H9 (cell line): Measurements from ENCODE around the gene DDIT4. TPM values are rescaled to one million over a fixed set of nuclear protein-coding genes. Genes with fewer than 3 reads are reported as not detected.

Source experiments
- DNase-seq: peaks from one replicate; pipeline ENCODE4 v3.0.0-alpha.2; 2017
- H2AFZ ChIP-seq: one replicate; pipeline ENCODE4 v1.6.1; 2013; ENCODE audit warnings: mild to moderate bottlenecking, low read length, control low read depth, moderate library complexity
- H2AK5ac ChIP-seq: 2 replicates; pipeline ENCODE4 v1.6.1; 2013; ENCODE audit warnings: low read length, control low read depth, mixed read lengths; ENCODE audit not compliant: insufficient read length
- H2BK120ac ChIP-seq: one replicate; pipeline ENCODE4 v1.6.1; 2013; ENCODE audit warnings: low read depth, mild to moderate bottlenecking, low read length, control low read depth, inconsistent platforms; ENCODE audit not compliant: poor library complexity, severe bottlenecking
- H2BK12ac ChIP-seq: 2 replicates; pipeline ENCODE4 v1.6.1; 2013; ENCODE audit warnings: low read length, control low read depth, mixed read lengths, low read depth; ENCODE audit not compliant: insufficient read length
- H2BK15ac ChIP-seq: 2 replicates; pipeline ENCODE4 v1.6.1; 2013; ENCODE audit warnings: low read depth, low read length, control low read depth
- H2BK20ac ChIP-seq: one replicate; pipeline ENCODE4 v1.6.1; 2013; ENCODE audit warnings: low read depth, mild to moderate bottlenecking, low read length, control low read depth, inconsistent platforms; ENCODE audit not compliant: poor library complexity, severe bottlenecking
- H2BK5ac ChIP-seq: 2 replicates; pipeline ENCODE4 v1.6.1; 2013; ENCODE audit warnings: low read length, control low read depth, mixed read lengths; ENCODE audit not compliant: insufficient read length
- H3K14ac ChIP-seq: 2 replicates; pipeline ENCODE4 v1.6.1; 2013; ENCODE audit warnings: low read length, control low read depth; ENCODE audit not compliant: insufficient read depth
- H3K18ac ChIP-seq: 2 replicates; pipeline ENCODE4 v1.6.1; 2013; ENCODE audit warnings: low read depth, mild to moderate bottlenecking, mixed read lengths, low read length, control low read depth; ENCODE audit not compliant: insufficient read length
- H3K23ac ChIP-seq: 2 replicates; pipeline ENCODE4 v1.6.1; 2013; ENCODE audit warnings: low read length, control low read depth, mixed read lengths, low read depth; ENCODE audit not compliant: insufficient read length
- H3K23me2 ChIP-seq: 2 replicates; pipeline ENCODE4 v1.6.1; 2013; ENCODE audit warnings: low read depth, mild to moderate bottlenecking, mixed read lengths, low read length, control low read depth; ENCODE audit not compliant: insufficient read length, poor library complexity, severe bottlenecking
- H3K27ac ChIP-seq: 2 replicates; pipeline ENCODE4 v1.5.1; 2013; ENCODE audit warnings: low read length, control low read depth, mixed read lengths, low read depth; ENCODE audit not compliant: insufficient read length
- H3K27me3 ChIP-seq: 2 replicates; pipeline ENCODE4 v1.6.1; 2013; ENCODE audit warnings: low read length, control low read depth, inconsistent platforms; ENCODE audit not compliant: insufficient read depth
- H3K4ac ChIP-seq: 2 replicates; pipeline ENCODE4 v1.6.1; 2013; ENCODE audit warnings: low read depth, mild to moderate bottlenecking, control low read depth, inconsistent platforms, low read length, moderate library complexity
- H3K4me1 ChIP-seq: 2 replicates; pipeline ENCODE4 v1.6.1; 2013; ENCODE audit warnings: low read length, control low read depth, inconsistent platforms; ENCODE audit not compliant: insufficient read depth
- H3K4me2 ChIP-seq: 2 replicates; pipeline ENCODE4 v1.6.1; 2013; ENCODE audit warnings: low read length, control low read depth, mixed read lengths; ENCODE audit not compliant: insufficient read length, insufficient read depth
- H3K56ac ChIP-seq: 2 replicates; pipeline ENCODE4 v1.6.1; 2013; ENCODE audit warnings: low read depth, mild to moderate bottlenecking, mixed read lengths, low read length, control low read depth; ENCODE audit not compliant: insufficient read length
- H3K79me1 ChIP-seq: 2 replicates; pipeline ENCODE4 v1.6.1; 2013; ENCODE audit warnings: low read depth, mild to moderate bottlenecking, moderate library complexity, low read length, control low read depth, inconsistent platforms; ENCODE audit not compliant: insufficient read depth, poor library complexity, severe bottlenecking
- H3K79me2 ChIP-seq: 2 replicates; pipeline ENCODE4 v1.6.1; 2013; ENCODE audit warnings: low read length, control low read depth, inconsistent platforms; ENCODE audit not compliant: insufficient read depth
- H3K9ac ChIP-seq: 2 replicates; pipeline ENCODE4 v1.6.1; 2013; ENCODE audit warnings: low read length, control low read depth, mixed read lengths; ENCODE audit not compliant: insufficient read length; ENCODE audit errors: extremely low read depth
- H3K9me3 ChIP-seq: one replicate; pipeline ENCODE4 v1.6.1; 2013; ENCODE audit warnings: low read depth, low read length, inconsistent platforms; ENCODE audit not compliant: control insufficient read depth
- H3T11ph ChIP-seq: one replicate; pipeline ENCODE4 v1.6.1; 2013; ENCODE audit warnings: mild to moderate bottlenecking, low read length, control low read depth, inconsistent platforms
- H4K20me1 ChIP-seq: one replicate; pipeline ENCODE4 v1.6.1; 2013; ENCODE audit not compliant: control insufficient read depth, insufficient read length, insufficient read depth
- H4K5ac ChIP-seq: 2 replicates; pipeline ENCODE4 v1.6.1; 2013; ENCODE audit warnings: low read depth, mild to moderate bottlenecking, mixed read lengths, low read length, control low read depth; ENCODE audit not compliant: insufficient read length
- H4K8ac ChIP-seq: replicated peaks from 2 replicates; pipeline ENCODE4 v1.6.1; 2013; ENCODE audit warnings: low read length, control low read depth, mixed read lengths, low read depth; ENCODE audit not compliant: insufficient read length
- H4K91ac ChIP-seq: 2 replicates; pipeline ENCODE4 v1.6.1; 2013; ENCODE audit warnings: low read depth, mild to moderate bottlenecking, moderate library complexity, mixed read lengths, low read length, control low read depth; ENCODE audit not compliant: insufficient read length
- H3K27ac Mint-ChIP-seq, 3 experiments: 2 replicates in 2 of 3; 3 replicates in 1 of 3; pipeline ENCODE4 v1.8.0; 2020 to 2021; ENCODE audit warnings: mixed read lengths in 3 of 3, mild to moderate bottlenecking in 1 of 3, moderate library complexity in 1 of 3
- H3K27me3 Mint-ChIP-seq: 2 replicates; pipeline ENCODE4 v1.8.0; 2021; ENCODE audit warnings: low read depth, mild to moderate bottlenecking, moderate library complexity, mixed read lengths
- H3K36me3 Mint-ChIP-seq, 3 experiments: 2 replicates in 2 of 3; 3 replicates in 1 of 3; pipeline ENCODE4 v1.8.0; 2020 to 2021; ENCODE audit warnings: low read depth in 3 of 3, mixed read lengths in 3 of 3; ENCODE audit not compliant: insufficient read depth in 1 of 3
- H3K4me1 Mint-ChIP-seq, 2 experiments: 2 replicates each; pipeline ENCODE4 v1.8.0; 2020; ENCODE audit warnings: mixed read lengths in 2 of 2
- H3K4me3 Mint-ChIP-seq, 2 experiments: 2 replicates in 1 of 2; 3 replicates in 1 of 2; pipeline ENCODE4 v1.8.0; 2020 to 2021; ENCODE audit warnings: mild to moderate bottlenecking in 2 of 2, mixed read lengths in 2 of 2, moderate library complexity in 1 of 2
- H3K9me3 Mint-ChIP-seq, 2 experiments: 2 replicates in 1 of 2; 3 replicates in 1 of 2; pipeline ENCODE4 v1.8.0; 2020; ENCODE audit warnings: mild to moderate bottlenecking in 2 of 2, mixed read lengths in 2 of 2, moderate library complexity in 1 of 2
- WGBS: extraction: QIAGEN DNeasy Blood & Tissue Kit; methylation state at CpG from one replicate; pipeline ENCODE4 v1.1.7; 2013; ENCODE audit warnings: missing lambda C conversion rate, low lambda C conversion rate, mixed read lengths; ENCODE audit not compliant: insufficient read length; ENCODE audit errors: extremely low coverage; 5-methylcytosine and 5-hydroxymethylcytosine counted together
- total RNA-seq: library from RNA; stranded (reverse); gene quantifications from 2 replicates; pipeline ENCODE4 v1.2.1, GENCODE V29; 2021
- TF ChIP-seq, protein P1 (sequence below): fragments of 200-600 bp; sonication (generic); conservative IDR thresholded peaks from 3 replicates; pipeline ENCODE4 v1.8.0; 2021; ENCODE audit warnings: antibody characterized with exemption, mild to moderate bottlenecking

Gene DDIT4
- total RNA-seq, 1 experiment from 2014 or later: 84.0 TPM

DNA sequence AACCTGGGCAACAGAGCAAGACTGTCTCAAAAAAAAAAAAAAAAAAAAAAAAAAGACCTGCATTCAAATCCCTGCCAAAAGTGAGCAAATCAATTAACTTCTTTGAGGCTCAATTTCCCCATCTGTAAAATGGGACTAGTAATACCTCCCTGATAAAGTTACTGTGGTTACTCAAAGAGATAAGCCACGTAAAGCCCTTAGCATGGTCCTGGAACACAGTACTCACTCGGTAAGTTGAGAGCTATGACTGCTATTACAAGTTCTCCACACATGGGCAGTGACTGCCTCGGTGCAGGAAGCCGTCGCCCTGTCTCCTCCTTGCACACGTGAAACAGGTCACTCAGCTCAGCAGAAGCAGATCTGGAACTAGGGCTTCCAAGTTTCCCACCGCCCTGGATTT is 37.9 kb downstream of the DDIT4 start:
- Histone ChIP-seq H2BK5ac (no peak overlapping the region), H2AFZ (no peak overlapping the region), H2BK15ac (no peak overlapping the region), H3K4me2 (no peak overlapping the region), H3K4me1 (peaks cover 9% of the 10 kb centered on the region; the same call in 1 of the 2 replicates), H3K79me1 (no peaks in the 10 kb centered on the region), H3K79me2 (no peaks in the 10 kb centered on the region), H3K18ac (no peak overlapping the region), H3K9me3 (no peaks in the 10 kb centered on the region), H2BK120ac (no peak overlapping the region), H4K5ac (no peak overlapping the region), H3K9ac (no peak overlapping the region), H3K4ac (no peak overlapping the region), H2BK20ac (no peak overlapping the region), H2BK12ac (no peak overlapping the region), H3K23ac (no peak overlapping the region), H4K91ac (no peak overlapping the region), H3K27me3 (no peaks in the 10 kb centered on the region), H2AK5ac (no peak overlapping the region), H3K27ac (no peak overlapping the region), H4K20me1 (no peaks in the 10 kb centered on the region), H4K8ac (no peak overlapping the region), H3K14ac (no peak overlapping the region), H3K23me2 (no peaks in the 10 kb centered on the region), H3T11ph (no peak overlapping the region), H3K56ac (no peak overlapping the region)
- TF ChIP-seq, protein P1, sequence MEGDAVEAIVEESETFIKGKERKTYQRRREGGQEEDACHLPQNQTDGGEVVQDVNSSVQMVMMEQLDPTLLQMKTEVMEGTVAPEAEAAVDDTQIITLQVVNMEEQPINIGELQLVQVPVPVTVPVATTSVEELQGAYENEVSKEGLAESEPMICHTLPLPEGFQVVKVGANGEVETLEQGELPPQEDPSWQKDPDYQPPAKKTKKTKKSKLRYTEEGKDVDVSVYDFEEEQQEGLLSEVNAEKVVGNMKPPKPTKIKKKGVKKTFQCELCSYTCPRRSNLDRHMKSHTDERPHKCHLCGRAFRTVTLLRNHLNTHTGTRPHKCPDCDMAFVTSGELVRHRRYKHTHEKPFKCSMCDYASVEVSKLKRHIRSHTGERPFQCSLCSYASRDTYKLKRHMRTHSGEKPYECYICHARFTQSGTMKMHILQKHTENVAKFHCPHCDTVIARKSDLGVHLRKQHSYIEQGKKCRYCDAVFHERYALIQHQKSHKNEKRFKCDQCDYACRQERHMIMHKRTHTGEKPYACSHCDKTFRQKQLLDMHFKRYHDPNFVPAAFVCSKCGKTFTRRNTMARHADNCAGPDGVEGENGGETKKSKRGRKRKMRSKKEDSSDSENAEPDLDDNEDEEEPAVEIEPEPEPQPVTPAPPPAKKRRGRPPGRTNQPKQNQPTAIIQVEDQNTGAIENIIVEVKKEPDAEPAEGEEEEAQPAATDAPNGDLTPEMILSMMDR: no peak
- Mint-ChIP-seq H3K4me1 (peaks cover 28 to 32% of the 10 kb centered on the region in 2 experiments), H3K4me3 (no peak overlapping the region), H3K9me3 (no peaks in the 10 kb centered on the region; a peak in 1 of 5 replicates), H3K27ac (peak overlapping the region in 1 of 3 experiments; percentile 67; a peak in 1 of 7 replicates), H3K36me3 (no peaks in the 10 kb centered on the region; a peak in 1 of 7 replicates), H3K27me3 (peaks cover 4% of the 10 kb centered on the region)
- no peak for DNase-seq
- no CpG with 5 or more reads among the region's 7 CpGs for WGBS
